Measurements from ENCODE around the gene EPB41L2. TPM values are rescaled to one million over a fixed set of nuclear protein-coding genes. Genes with fewer than 3 reads are reported as not detected.

The EPB41L2 gene
- total and polyA plus RNA-seq, 10 donors, result 19.3 to 210 (median 123) TPM

- peaks cover 0 to 44% (median 10%) of the 10 kb centered on the region in 6 donors for H3K36me3 ChIP-seq
- peak overlapping the region in 1 of 8 donors; percentile 34 for H3K27ac ChIP-seq
- intact Hi-C loops (cut with DNase I; ENCODE audit: low total_unique reads), result loop anchor here (5.0 kb wide), 2 partner anchors 229 to 644 kb away; no protein-coding TSS in a partner anchor
- 82 to 96% (median 93%) methylated on average over 2 of the region's 2 CpGs for WGBS, 5 donors
- H3K9me3 ChIP-seq, result no peaks in the 10 kb centered on the region
- H3K4me1 ChIP-seq, result peaks cover 0 to 4% (median 0%) of the 10 kb centered on the region in 6 donors
- TF ChIP-seq POLR2A (IDR thresholded peaks at IDR 0.05), result no peak
- TF ChIP-seq, protein P1, sequence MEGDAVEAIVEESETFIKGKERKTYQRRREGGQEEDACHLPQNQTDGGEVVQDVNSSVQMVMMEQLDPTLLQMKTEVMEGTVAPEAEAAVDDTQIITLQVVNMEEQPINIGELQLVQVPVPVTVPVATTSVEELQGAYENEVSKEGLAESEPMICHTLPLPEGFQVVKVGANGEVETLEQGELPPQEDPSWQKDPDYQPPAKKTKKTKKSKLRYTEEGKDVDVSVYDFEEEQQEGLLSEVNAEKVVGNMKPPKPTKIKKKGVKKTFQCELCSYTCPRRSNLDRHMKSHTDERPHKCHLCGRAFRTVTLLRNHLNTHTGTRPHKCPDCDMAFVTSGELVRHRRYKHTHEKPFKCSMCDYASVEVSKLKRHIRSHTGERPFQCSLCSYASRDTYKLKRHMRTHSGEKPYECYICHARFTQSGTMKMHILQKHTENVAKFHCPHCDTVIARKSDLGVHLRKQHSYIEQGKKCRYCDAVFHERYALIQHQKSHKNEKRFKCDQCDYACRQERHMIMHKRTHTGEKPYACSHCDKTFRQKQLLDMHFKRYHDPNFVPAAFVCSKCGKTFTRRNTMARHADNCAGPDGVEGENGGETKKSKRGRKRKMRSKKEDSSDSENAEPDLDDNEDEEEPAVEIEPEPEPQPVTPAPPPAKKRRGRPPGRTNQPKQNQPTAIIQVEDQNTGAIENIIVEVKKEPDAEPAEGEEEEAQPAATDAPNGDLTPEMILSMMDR (IDR thresholded peaks at IDR 0.05 in 8 of 11, conservative IDR thresholded peaks at IDR 0.05 in 3 of 11), result no peak
- no peak for DNase-seq
- H3K27me3 ChIP-seq (replicated peaks in 1 of 7), result no peaks in the 10 kb centered on the region
- no peak overlapping the region for H3K4me3 ChIP-seq
Measured at GRCh38 chr6:130888246-130888645, 174.8 kb downstream of the EPB41L2 start.

DNA sequence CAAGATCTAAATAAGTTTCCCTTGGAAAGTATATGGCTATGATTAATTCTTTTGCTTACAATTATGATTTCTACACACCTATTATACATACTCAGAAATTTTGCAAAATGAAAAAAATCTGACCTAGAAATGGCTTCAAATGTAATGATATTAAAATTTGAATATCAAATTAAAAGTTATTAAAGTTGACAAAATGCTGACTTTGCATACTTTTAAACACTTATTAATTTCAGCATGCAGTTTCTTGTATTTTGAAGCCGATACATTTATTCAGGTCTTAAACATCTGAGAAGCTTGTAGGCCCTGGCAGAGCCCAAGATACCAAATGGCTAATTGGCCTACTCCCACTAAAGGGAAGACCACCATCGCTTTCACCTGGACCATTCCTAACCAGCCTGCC is 176.1 kb downstream of the EPB41L2 start:
- TF ChIP-seq, protein P1 (IDR thresholded peaks at IDR 0.05 in 8 of 11, conservative IDR thresholded peaks at IDR 0.05 in 3 of 11), result no peak
- TF ChIP-seq POLR2AphosphoS5 (IDR thresholded peaks at IDR 0.05), result no peak
- no peak for TF ChIP-seq POLR2A (IDR thresholded peaks at IDR 0.05)
- H3K9me3 ChIP-seq, result no peaks in the 10 kb centered on the region
- H3K4me1 ChIP-seq, result no peaks in the 10 kb centered on the region
- WGBS, 5 donors, result 91 to 98% (median 97%) methylated on average over 2 of the region's 2 CpGs
- intact Hi-C loops (cut with DNase I; ENCODE audit: low total_unique reads), result loop anchor here (5.0 kb wide), 2 partner anchors 230 to 645 kb away; no protein-coding TSS in a partner anchor
- no peak for DNase-seq
- H3K36me3 ChIP-seq, result peaks cover 0 to 42% (median 10%) of the 10 kb centered on the region in 6 donors
- H3K27me3 ChIP-seq (replicated peaks in 1 of 7), result no peaks in the 10 kb centered on the region
- no peak overlapping the region for H3K4me3 ChIP-seq
- no peak overlapping the region for H3K27ac ChIP-seq

- TF ChIP-seq, protein P1 (IDR thresholded peaks at IDR 0.05 in 8 of 11, conservative IDR thresholded peaks at IDR 0.05 in 3 of 11), result peak in 10 of 11 experiments; percentile 64 to 94 (median 84)
- TF ChIP-seq POLR2AphosphoS5 (IDR thresholded peaks at IDR 0.05), result no peak
- Histone ChIP-seq H3K27me3 (replicated peaks in 1 of 7) (no peaks in the 10 kb centered on the region), H3K9me3 (no peaks in the 10 kb centered on the region), H3K36me3 (peaks cover 0 to 38% (median 10%) of the 10 kb centered on the region in 6 donors), H3K4me3 (no peak overlapping the region), H3K27ac (no peak overlapping the region), H3K4me1 (no peaks in the 10 kb centered on the region)
- DNase-seq, result no peak
- WGBS, 5 donors, result 24 to 32% (median 30%) methylated on average over 4 of the region's 4 CpGs
- intact Hi-C loops (cut with DNase I; ENCODE audit: low total_unique reads), result loop anchor here (5.0 kb wide), 2 partner anchors 232 to 647 kb away; no protein-coding TSS in a partner anchor
Measured at GRCh38 chr6:130885392-130886192, 177.5 kb downstream of the EPB41L2 start.

DNA sequence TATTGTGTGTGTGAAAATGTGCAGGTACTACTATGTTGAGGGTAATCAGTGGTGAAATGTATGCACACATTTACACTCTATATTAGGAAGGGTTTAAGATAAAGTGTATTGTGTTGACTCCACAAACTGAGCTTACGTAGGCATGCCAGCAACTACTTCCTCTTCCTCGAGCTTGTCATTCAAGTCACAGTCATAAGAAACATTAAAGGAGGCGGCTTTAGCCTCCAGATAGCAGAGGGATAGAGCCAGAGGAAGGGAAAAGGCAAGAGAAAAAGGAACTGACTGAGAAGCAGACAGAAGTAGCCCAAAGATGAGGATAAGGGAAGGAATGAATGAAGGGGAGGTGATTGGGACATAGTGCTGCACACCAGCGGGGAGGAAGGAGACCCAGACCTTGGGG is 180.7 kb downstream of the EPB41L2 start:
- H3K9me3 ChIP-seq, result no peaks in the 10 kb centered on the region
- H3K36me3 ChIP-seq, result peaks cover 0 to 35% (median 4%) of the 10 kb centered on the region in 6 donors
- intact Hi-C loops (cut with DNase I; ENCODE audit: low total_unique reads), result no loop called here
- no peak for DNase-seq
- H3K27me3 ChIP-seq (replicated peaks in 1 of 7), result no peaks in the 10 kb centered on the region
- no peaks in the 10 kb centered on the region for H3K4me1 ChIP-seq
- TF ChIP-seq, protein P1 (IDR thresholded peaks at IDR 0.05 in 8 of 11, conservative IDR thresholded peaks at IDR 0.05 in 3 of 11), result no peak
- TF ChIP-seq POLR2AphosphoS5 (IDR thresholded peaks at IDR 0.05) (no peak), POLR2A (IDR thresholded peaks at IDR 0.05) (no peak)
- 48 to 70% (median 57%) methylated on average over 4 of the region's 4 CpGs for WGBS, 5 donors
- H3K4me3 ChIP-seq, result no peak overlapping the region
- peak overlapping the region in 1 of 8 donors; percentile 15 for H3K27ac ChIP-seq

Data from spleen (tissue), 11 donors.